Activated naive CD8-positive, alpha-beta T cell treated with anti-CD3 and anti-CD28 coated beads for 36 hours (primary cell): ENCODE data around the gene NCK1. TPM values are rescaled to one million over a fixed set of nuclear protein-coding genes. Genes with fewer than 3 reads are reported as not detected.
A peak's percentile ranks its signal among the peaks of the same experiment; 100 is the strongest.

ENCODE experiments used
- DNase-seq: peaks from one replicate; pipeline ENCODE4 v3.0.0; 2021
- H3K27ac Mint-ChIP-seq: one replicate; pipeline ENCODE4 v1.8.0; 2022; ENCODE audit warnings: mild to moderate bottlenecking, moderate library complexity, mixed read lengths
- H3K27me3 Mint-ChIP-seq: one replicate; pipeline ENCODE4 v1.8.0; 2022; ENCODE audit warnings: mild to moderate bottlenecking, mixed read lengths
- H3K36me3 Mint-ChIP-seq: one replicate; pipeline ENCODE4 v1.8.0; 2021; ENCODE audit warnings: mild to moderate bottlenecking, mixed read lengths
- H3K4me1 Mint-ChIP-seq: one replicate; pipeline ENCODE4 v1.8.0; 2021; ENCODE audit warnings: mixed read lengths
- H3K4me3 Mint-ChIP-seq: one replicate; pipeline ENCODE4 v1.8.0; 2022; ENCODE audit warnings: mild to moderate bottlenecking, moderate library complexity, mixed read lengths
- H3K9me3 Mint-ChIP-seq: one replicate; pipeline ENCODE4 v1.8.0; 2022; ENCODE audit warnings: mixed read lengths
- total RNA-seq, 2 experiments: library from RNA; stranded (reverse); gene quantifications; one replicate each; pipeline ENCODE4 v1.2.3, GENCODE V29; 2021

The NCK1 gene
- total RNA-seq = 10 to 100 TPM; 25.5 to 27.7 TPM

GRCh38 chr3:136861890-136862616 lies at the start of gene NCK1:
TSS of gene NCK1 (plus strand) at chr3:136862208. CDS start at chr3:136928002, 65,794 bp downstream.
- Mint-ChIP-seq H3K36me3 (peaks cover 35% of the 10 kb centered on the region), H3K9me3 (no peaks in the 10 kb centered on the region), H3K4me1 (peaks cover 31% of the 10 kb centered on the region), H3K27me3 (no peaks in the 10 kb centered on the region), H3K4me3 (peak within 1 kb of the TSS; percentile 94), H3K27ac (peak within 1 kb of the TSS; percentile 96)
- peak; percentile 97 for DNase-seq

- H3K9me3 Mint-ChIP-seq = peaks cover under 1% of the 10 kb centered on the region
- peaks cover 46% of the 10 kb centered on the region for H3K27me3 Mint-ChIP-seq
- DNase-seq = no peak
- no peak overlapping the region for H3K4me3 Mint-ChIP-seq
- H3K27ac Mint-ChIP-seq = no peak overlapping the region
- peaks cover 18% of the 10 kb centered on the region for H3K4me1 Mint-ChIP-seq
- peaks cover 4% of the 10 kb centered on the region for H3K36me3 Mint-ChIP-seq
Observed at GRCh38 chr3:136817448-136817847, 44.6 kb upstream of the NCK1 start.

- Mint-ChIP-seq H3K27ac (peak overlapping the region; percentile 81), H3K27me3 (peaks cover 54% of the 10 kb centered on the region)
- peak; percentile 69 for DNase-seq
Observed at GRCh38 chr3:136818191-136818768, 43.7 kb upstream of the NCK1 start.

GRCh38 chr3:136818769-136819391 lies 43.1 kb upstream of the NCK1 start, which contains the start of gene SLC35G2:
TSS of gene SLC35G2 (plus strand) at chr3:136819126. CDS start at chr3:136854461, 35,335 bp downstream.
- peaks cover 6% of the 10 kb centered on the region for H3K9me3 Mint-ChIP-seq
- H3K4me1 Mint-ChIP-seq = peaks cover 18% of the 10 kb centered on the region
- peak within 1 kb of the TSS; percentile 83 for H3K4me3 Mint-ChIP-seq
- H3K27me3 Mint-ChIP-seq = peaks cover 58% of the 10 kb centered on the region
- peaks cover 4% of the 10 kb centered on the region for H3K36me3 Mint-ChIP-seq
- peak; percentile 58 for DNase-seq
- H3K27ac Mint-ChIP-seq = peak within 1 kb of the TSS; percentile 81

More at GRCh38 chr3:136818191-136818768, 43.7 kb upstream of the NCK1 start:
- H3K4me1 Mint-ChIP-seq = peaks cover 18% of the 10 kb centered on the region
- H3K36me3 Mint-ChIP-seq = peaks cover 4% of the 10 kb centered on the region
- peak overlapping the region; percentile 83 for H3K4me3 Mint-ChIP-seq
- peaks cover 4% of the 10 kb centered on the region for H3K9me3 Mint-ChIP-seq

GRCh38 chr3:136819392-136819730 lies 42.6 kb upstream of the NCK1 start:
- peaks cover 63% of the 10 kb centered on the region for H3K27me3 Mint-ChIP-seq
- peaks cover 4% of the 10 kb centered on the region for H3K36me3 Mint-ChIP-seq
- peak overlapping the region; percentile 83 for H3K4me3 Mint-ChIP-seq
- H3K9me3 Mint-ChIP-seq = peaks cover 9% of the 10 kb centered on the region
- peak; percentile 20 for DNase-seq
- no peak overlapping the region for H3K27ac Mint-ChIP-seq
- H3K4me1 Mint-ChIP-seq = peaks cover 18% of the 10 kb centered on the region

- peak overlapping the region; percentile 83 for H3K4me3 Mint-ChIP-seq
- DNase-seq = peak; percentile 28
- H3K27me3 Mint-ChIP-seq = peaks cover 67% of the 10 kb centered on the region
- peaks cover 18% of the 10 kb centered on the region for H3K4me1 Mint-ChIP-seq
- peaks cover 4% of the 10 kb centered on the region for H3K36me3 Mint-ChIP-seq
- H3K27ac Mint-ChIP-seq = peak overlapping the region; percentile 47
- peaks cover 10% of the 10 kb centered on the region for H3K9me3 Mint-ChIP-seq
Observed at GRCh38 chr3:136819731-136820679, 42.0 kb upstream of the NCK1 start.

- H3K4me3 Mint-ChIP-seq = no peak overlapping the region
Observed at GRCh38 chr3:136831461-136831860, 30.5 kb upstream of the NCK1 start.

GRCh38 chr3:136835089-136835812 lies 26.8 kb upstream of the NCK1 start:
- Mint-ChIP-seq H3K4me1 (peaks cover 12% of the 10 kb centered on the region), H3K36me3 (peaks cover 5% of the 10 kb centered on the region), H3K9me3 (peaks cover 3% of the 10 kb centered on the region), H3K4me3 (no peak overlapping the region), H3K27ac (no peak overlapping the region), H3K27me3 (peaks cover 15% of the 10 kb centered on the region)
- DNase-seq = no peak

More at GRCh38 chr3:136831461-136831860, 30.5 kb upstream of the NCK1 start:
- H3K27ac Mint-ChIP-seq = no peak overlapping the region
- peaks cover 5% of the 10 kb centered on the region for H3K9me3 Mint-ChIP-seq
- no peak for DNase-seq
- no peaks in the 10 kb centered on the region for H3K36me3 Mint-ChIP-seq
- peaks cover 28% of the 10 kb centered on the region for H3K27me3 Mint-ChIP-seq
- H3K4me1 Mint-ChIP-seq = no peaks in the 10 kb centered on the region

GRCh38 chr3:136835813-136836510 lies 26.0 kb upstream of the NCK1 start:
- H3K4me1 Mint-ChIP-seq = peaks cover 12% of the 10 kb centered on the region
- DNase-seq = no peak

GRCh38 chr3:136836511-136837156 lies 25.4 kb upstream of the NCK1 start:
- Mint-ChIP-seq H3K4me1 (peaks cover 12% of the 10 kb centered on the region), H3K36me3 (peaks cover 6% of the 10 kb centered on the region), H3K27me3 (peaks cover 4% of the 10 kb centered on the region), H3K27ac (no peak overlapping the region), H3K9me3 (peaks cover 2% of the 10 kb centered on the region), H3K4me3 (no peak overlapping the region)
- DNase-seq = no peak

More at GRCh38 chr3:136835813-136836510, 26.0 kb upstream of the NCK1 start:
- H3K36me3 Mint-ChIP-seq = peaks cover 6% of the 10 kb centered on the region
- H3K4me3 Mint-ChIP-seq = no peak overlapping the region
- H3K27ac Mint-ChIP-seq = no peak overlapping the region
- H3K9me3 Mint-ChIP-seq = peaks cover 2% of the 10 kb centered on the region
- H3K27me3 Mint-ChIP-seq = peaks cover 8% of the 10 kb centered on the region

GRCh38 chr3:136838641-136839555 lies 23.1 kb upstream of the NCK1 start:
- no peaks in the 10 kb centered on the region for H3K9me3 Mint-ChIP-seq
- no peaks in the 10 kb centered on the region for H3K27me3 Mint-ChIP-seq
- H3K27ac Mint-ChIP-seq = no peak overlapping the region
- H3K4me3 Mint-ChIP-seq = no peak overlapping the region
- H3K36me3 Mint-ChIP-seq = peaks cover 15% of the 10 kb centered on the region
- peaks cover 12% of the 10 kb centered on the region for H3K4me1 Mint-ChIP-seq
- no peak for DNase-seq

GRCh38 chr3:136839556-136839931 lies 22.5 kb upstream of the NCK1 start:
- Mint-ChIP-seq H3K4me3 (no peak overlapping the region), H3K9me3 (no peaks in the 10 kb centered on the region), H3K27ac (no peak overlapping the region), H3K27me3 (no peaks in the 10 kb centered on the region), H3K4me1 (peaks cover 12% of the 10 kb centered on the region), H3K36me3 (peaks cover 17% of the 10 kb centered on the region)
- no peak for DNase-seq
